NCI-H524 treated with DMSO at 0.1 percent for 48 hours (cell line): ENCODE data around the gene ZNF483.
"Not testable (repeated sequence)": the region's sequence is repeated elsewhere in the genome, so short reads cannot be mapped to it uniquely, and the experiment has no call there.

Source experiments
- DNase-seq: peaks from one replicate; lab custom pipeline; 2025; lab: John Stamatoyannopoulos, UW

ZNF483 gene

GRCh38 chr9:111610845-111611244 is 85.9 kb downstream of the ZNF483 start:
- DNase-seq = no peak

GRCh38 chr9:111613436-111614040 is 88.6 kb downstream of the ZNF483 start:
- DNase-seq = no peak

GRCh38 chr9:111615928-111616327 is 90.9 kb downstream of the ZNF483 start:
- DNase-seq = no peak

DNA sequence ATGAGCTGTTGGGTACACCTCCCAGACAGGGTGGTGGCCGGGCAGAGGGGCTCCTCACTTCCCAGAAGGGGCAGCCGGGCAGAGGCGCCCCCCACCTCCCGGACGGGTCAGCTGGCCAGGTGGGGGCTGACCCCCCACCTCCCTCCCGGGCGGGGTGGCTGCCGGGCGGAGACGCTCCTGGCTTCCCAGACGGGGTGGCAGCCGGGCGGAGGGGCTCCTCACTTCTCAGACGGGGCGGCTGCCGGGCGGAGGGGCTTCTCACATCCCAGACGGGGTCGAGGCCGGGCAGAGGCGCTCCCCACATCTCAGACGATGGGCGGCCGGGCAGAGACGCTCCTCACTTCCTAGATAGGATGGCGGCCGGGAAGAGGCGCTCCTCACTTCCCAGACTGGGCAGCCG is 92.4 kb downstream of the ZNF483 start:
- DNase-seq = not testable (repeated sequence)

- DNase-seq = no peak
These were observed 97.0 kb downstream of the ZNF483 start for GRCh38 chr9:111621895-111622480.

GRCh38 chr9:111622626-111623025 is 97.6 kb downstream of the ZNF483 start:
- DNase-seq = no peak
